ENCODE data around the gene CLSTN2.

Gene CLSTN2

GRCh38 chr3:140588558-140588957 is 653.6 kb downstream of the CLSTN2 start:
- DNase-seq (ENCODE audit: low read depth, low spot score), result no peak

GRCh38 chr3:140593766-140594165 is 658.8 kb downstream of the CLSTN2 start:
- no peak for DNase-seq (ENCODE audit: low read depth, low spot score)

- DNase-seq (ENCODE audit: low read depth, low spot score), result no peak
Observed at GRCh38 chr3:140595295-140595694, 660.3 kb downstream of the CLSTN2 start.

- DNase-seq (ENCODE audit: low read depth, low spot score), result no peak
Observed at GRCh38 chr3:140597364-140597763, 662.4 kb downstream of the CLSTN2 start.

- DNase-seq (ENCODE audit: low read depth, low spot score), result no peak
Observed at GRCh38 chr3:140597792-140598191, 662.8 kb downstream of the CLSTN2 start.

GRCh38 chr3:140599009-140599408 is 664.0 kb downstream of the CLSTN2 start:
- no peak for DNase-seq (ENCODE audit: low read depth, low spot score)

- no peak for DNase-seq (ENCODE audit: low read depth, low spot score)
Observed at GRCh38 chr3:140599496-140599895, 664.5 kb downstream of the CLSTN2 start.

GRCh38 chr3:140601881-140602280 is 666.9 kb downstream of the CLSTN2 start:
- no peak for DNase-seq (ENCODE audit: low read depth, low spot score)

- DNase-seq (ENCODE audit: low read depth, low spot score), result no peak
Observed at GRCh38 chr3:140602781-140603180, 667.8 kb downstream of the CLSTN2 start.

GRCh38 chr3:140603766-140604165 is 668.8 kb downstream of the CLSTN2 start:
- DNase-seq (ENCODE audit: low read depth, low spot score), result no peak

GRCh38 chr3:140610544-140610943 is 675.6 kb downstream of the CLSTN2 start:
- no peak for DNase-seq (ENCODE audit: low read depth, low spot score)

GRCh38 chr3:140614001-140614400 is 679.0 kb downstream of the CLSTN2 start:
- DNase-seq (ENCODE audit: low read depth, low spot score), result no peak

GRCh38 chr3:140617135-140617534 is 682.1 kb downstream of the CLSTN2 start:
- no peak for DNase-seq (ENCODE audit: low read depth, low spot score)

- no peak for DNase-seq (ENCODE audit: low read depth, low spot score)
Observed at GRCh38 chr3:140626856-140627255, 691.9 kb downstream of the CLSTN2 start.

Data from brain pericyte (primary cell).